A204.1 (cell line): Measurements from ENCODE around the gene PPIL1.

Experiments
- FAIRE-seq: peaks from 2 replicates; lab custom pipeline; 2012; peaks lifted over from hg19 to GRCh38; lab: Jason Lieb, UNC

The PPIL1 gene

DNA sequence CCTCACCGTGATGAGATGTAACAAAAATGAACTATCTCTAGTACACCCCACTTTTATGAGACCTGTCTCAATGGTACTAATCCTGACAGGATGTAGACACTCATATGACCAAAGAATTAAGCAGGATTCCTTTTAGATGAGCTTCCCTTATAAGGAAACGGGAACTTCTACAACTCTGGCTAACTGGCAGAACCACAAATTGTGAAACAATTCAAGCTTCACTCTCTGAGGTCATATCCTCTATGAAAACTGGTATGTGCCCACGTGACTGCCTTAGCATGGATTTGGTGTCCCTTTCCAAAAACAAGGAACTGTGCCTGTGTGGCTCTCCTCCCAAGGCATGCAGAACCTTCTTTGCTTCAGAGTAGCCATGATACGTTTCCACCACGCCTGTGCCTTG, 21.3 kb downstream of the PPIL1 start:
- FAIRE-seq, result no peak

DNA sequence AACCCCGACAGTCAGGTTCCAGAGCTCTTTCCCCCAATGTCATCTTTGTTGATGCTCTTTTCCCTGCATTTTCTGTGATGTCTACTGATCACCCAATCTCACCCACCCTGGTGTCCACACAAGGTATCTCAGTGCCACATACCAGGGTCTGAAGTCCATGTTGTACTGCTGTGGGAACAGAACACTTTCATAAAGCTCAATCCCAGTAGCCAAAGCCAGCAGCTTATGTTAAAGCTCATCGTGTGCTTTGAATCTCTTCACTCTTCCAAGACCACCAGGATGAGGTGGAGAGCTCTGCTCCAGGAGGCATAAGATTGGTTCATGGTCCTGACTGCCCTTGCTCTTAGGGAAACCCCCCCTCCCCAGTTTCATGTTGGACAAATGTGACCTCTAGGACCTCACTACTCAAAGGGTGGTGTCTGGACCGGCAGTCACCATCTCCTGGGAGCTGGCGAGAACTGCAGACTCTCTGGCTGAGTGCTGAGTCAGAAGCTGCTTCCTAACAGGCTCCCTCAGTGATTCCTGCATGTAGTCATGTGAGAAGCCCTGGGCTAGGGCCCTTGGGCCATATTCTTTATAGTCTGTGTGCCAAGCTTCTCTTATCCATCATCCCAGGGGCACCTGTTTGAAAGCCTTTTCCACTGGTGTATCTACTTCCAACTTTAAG, 22.0 kb downstream of the PPIL1 start:
- FAIRE-seq, result no peak

DNA sequence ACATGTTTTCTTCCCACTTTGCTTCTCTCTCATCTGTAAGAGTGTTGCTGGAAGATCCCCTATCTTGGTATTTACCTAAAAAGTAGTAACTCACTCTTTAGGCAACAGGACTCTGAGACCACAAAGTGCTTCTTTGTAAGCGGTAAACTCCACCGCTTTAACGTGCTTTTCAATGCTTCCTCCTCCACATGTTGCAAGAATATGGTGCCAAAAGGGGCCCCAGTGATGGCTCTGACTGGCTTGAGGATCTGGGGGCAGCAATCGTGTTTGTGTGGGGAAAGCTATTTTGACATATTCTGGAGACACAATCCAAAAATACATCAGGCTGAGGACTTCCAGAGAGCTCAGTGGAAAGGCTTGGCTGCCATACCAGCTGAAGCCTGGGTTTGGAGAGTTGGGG, 23.0 kb downstream of the PPIL1 start:
- no peak for FAIRE-seq

DNA sequence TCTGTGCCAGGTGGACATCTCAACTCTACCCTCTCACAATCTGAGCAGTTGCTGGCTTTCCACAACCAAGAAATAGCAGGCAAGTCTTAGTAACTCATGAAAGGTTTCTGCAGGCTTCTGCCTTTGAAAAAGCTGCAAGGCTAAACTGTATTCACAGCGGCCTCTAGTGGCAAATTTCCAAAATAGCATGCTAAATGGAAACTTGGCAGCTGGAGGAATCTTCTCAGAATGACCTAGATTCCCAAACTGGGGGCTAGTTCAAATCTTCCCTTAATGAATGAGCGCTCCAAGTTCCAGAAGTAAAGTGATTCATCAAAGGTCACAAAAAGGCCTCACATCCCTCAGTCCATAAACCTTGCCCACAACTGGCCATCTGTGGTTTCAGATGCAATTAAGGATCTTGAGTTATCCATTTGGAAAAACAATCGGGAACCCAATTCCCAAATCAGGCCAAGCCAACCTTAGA, 23.4 kb downstream of the PPIL1 start:
- no peak for FAIRE-seq

DNA sequence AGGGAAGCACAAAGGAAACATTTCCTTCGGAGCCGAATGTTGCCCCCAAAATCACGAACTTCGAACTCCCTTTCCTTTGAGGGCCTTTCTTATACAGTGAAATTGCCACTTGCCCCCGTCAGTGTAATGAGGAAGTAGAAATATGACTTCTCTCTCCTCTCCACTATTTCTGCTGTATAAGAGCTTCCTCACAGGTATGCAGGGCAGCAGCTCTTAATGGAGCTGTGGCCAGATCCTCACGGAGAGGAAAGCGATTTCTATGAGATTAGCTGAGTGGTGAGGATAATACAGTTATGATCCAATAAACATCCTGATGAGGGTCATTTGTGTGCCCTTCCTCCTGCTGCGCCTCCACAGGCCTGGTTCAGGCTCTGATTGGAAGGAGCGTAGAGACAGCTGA, 24.6 kb downstream of the PPIL1 start:
- FAIRE-seq, result no peak

DNA sequence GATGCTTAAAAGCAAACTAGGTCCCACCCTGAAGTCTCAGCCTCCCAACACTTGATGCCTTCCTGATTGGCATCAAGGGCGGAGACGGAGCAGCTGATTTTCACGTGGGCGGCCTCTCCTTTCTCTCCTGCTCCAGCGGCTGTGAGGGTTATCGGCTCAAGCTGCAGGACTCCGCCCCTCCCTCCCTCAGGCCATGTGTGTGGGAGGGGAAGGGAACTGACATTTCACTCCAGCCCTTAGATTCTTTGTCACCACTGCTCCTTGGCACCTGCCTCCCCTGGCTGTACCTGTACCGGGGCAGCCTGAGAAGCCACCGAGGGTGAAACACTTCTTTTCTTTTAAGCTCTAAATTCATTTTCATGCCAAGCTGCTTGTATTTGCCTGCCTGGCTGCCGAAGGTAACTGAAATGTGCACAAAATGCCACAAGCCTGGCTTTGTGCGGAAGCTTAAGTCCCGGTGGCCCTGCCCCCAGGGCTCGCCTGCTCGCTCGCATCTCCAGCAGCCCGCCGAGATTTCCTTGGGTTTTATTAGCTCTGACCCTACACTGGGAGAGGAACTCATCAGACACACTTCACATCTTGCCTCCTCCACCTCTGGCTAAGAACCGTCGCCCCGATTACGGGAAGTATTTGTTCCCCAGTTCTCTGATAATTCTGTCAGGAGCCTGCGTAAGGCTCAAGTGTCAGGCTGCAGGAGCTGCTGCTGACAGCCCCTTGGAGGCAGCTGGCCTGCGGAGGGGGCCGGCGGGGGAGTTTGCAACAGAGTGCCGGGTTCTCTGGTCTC, 25.8 kb downstream of the PPIL1 start:
- no peak for FAIRE-seq

DNA sequence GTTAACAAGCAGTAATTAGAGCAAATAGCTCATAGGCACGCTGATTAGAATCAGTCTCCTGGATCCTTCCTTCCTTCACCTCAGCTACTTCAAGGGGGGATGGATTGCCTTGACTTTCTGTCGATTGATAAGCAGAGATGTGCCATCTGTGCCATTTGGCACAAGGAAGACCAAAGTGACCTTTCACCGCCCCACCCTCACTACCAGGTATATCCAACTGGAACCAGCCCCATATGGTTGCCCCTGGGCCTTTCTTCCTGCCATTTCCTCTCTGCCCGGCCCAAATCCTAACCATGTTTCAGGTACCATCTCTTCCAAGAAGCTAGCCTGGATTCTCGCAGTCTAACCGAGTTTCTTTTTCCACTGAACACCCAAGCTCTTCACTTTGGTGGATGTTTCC, 26.6 kb downstream of the PPIL1 start:
- FAIRE-seq, result no peak

DNA sequence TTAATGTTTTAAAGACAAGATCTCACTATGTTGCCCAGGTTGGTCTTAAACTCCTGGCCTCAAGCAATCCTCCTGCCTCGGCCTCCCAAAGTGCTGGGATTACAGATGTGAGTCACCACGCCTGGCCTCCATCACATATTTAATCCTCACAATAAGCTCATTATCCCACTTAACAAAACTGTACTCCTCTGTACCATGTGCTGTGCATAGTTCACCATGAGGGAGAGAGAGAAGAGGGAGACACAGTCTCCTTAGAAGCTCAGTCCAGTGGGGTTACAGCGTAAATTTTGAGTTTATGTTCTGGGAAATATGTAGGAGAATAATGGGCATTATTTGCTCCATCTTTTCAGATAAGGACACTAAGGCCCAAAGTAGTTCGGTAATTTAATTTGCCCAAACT, 27.5 kb downstream of the PPIL1 start:
- FAIRE-seq, result no peak

DNA sequence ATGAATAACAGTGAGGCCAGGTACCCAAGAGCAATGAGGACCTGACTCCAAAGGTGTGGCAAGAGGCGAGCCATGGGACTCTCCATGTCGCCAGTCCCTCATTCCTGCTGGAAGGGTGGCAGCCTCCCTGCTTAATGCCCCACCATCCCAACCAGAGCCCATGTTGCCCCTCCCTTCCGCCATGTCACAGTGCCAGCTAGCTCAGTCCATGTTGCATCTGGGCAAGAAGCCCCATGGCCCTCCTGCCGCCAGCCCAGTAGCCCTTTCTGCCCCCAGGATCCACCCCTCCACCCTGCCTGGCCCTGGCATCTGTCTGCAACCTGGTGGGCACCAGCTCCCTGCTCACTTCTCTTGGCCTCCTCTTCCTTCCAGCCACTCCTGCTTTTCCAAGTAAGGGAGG, 29.4 kb downstream of the PPIL1 start:
- no peak for FAIRE-seq

DNA sequence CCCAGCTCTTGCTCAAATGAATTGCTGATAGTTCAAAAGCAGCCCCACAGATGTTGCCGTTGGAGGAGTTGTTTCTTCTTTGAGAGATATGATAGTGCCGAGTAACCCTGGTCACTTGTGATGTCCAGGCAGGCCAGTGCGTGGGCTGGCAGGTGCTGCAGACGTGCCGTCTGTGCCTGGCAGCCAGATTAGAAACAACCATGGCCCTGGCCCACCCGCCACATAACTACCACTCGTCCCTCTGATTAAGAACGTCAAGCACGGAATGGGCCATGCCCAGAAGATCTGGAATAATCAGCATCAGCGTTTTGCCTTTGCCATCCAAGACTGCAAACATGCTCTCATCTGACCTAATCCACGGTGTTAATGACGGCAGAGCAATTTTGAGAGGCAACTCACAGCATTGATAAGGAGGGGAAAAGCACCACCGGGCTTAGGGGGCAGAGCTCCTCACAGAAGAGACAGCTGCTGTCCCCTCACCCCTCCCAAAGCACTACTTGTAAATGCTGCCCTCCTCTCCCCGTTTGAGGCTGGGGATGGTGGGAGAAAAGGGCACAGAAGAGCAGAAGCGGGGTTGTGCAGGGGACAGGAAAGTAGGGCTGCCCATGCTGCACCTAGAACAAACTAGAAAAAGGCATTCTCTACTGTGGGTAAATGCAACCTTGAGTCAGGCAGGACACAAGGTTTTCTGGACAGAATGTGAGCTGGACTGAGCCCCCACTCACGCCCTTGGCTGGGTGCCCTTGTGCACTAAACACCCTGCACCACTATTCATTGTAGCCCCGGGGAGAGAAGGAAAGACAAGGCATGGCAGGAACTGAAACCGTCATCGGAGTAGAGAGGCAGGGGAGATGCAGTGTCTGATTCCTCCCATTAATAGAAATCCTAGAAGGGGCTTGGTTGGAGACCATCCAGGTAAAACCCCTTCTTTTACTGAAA, 30.1 kb downstream of the PPIL1 start:
- no peak for FAIRE-seq

DNA sequence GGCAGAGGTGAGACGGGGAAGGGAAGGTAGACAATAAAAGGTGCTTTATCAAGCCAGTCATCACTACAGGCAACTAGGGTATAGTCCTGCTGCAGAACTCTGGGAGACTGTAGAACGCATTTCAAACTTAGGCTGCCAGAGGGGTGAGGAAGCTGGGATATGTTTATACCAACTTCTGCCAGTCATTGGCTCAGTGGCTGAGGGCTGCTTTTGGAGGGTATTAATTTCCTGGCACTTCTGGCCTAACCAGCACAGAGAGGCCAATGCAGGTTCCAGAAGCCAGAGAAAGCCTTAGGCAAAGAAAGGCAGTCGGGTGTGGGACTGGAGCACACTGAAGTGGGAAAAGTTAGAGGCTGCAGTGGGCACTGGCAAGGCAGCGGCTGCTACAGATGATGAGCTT, 31.4 kb downstream of the PPIL1 start:
- FAIRE-seq, result no peak

DNA sequence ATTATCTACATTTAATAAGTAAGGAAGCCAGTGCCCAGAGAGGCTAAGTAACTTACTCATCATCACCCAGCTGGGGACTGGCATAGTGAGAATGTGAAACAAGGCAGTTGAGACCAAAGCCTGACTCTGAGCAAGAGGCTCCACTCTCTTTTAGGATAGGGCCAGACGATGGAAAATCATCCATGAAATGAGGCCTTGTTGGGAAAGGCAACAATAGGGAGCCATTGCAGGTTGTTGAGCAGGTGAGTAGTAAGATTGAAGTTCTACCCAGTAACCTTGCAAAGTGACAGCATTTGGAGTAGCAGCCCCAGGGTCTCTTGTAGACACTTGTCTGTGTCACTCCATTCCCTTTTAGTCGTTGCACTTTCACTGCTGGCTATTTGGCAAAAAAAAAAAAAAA, 32.8 kb downstream of the PPIL1 start:
- no peak for FAIRE-seq

DNA sequence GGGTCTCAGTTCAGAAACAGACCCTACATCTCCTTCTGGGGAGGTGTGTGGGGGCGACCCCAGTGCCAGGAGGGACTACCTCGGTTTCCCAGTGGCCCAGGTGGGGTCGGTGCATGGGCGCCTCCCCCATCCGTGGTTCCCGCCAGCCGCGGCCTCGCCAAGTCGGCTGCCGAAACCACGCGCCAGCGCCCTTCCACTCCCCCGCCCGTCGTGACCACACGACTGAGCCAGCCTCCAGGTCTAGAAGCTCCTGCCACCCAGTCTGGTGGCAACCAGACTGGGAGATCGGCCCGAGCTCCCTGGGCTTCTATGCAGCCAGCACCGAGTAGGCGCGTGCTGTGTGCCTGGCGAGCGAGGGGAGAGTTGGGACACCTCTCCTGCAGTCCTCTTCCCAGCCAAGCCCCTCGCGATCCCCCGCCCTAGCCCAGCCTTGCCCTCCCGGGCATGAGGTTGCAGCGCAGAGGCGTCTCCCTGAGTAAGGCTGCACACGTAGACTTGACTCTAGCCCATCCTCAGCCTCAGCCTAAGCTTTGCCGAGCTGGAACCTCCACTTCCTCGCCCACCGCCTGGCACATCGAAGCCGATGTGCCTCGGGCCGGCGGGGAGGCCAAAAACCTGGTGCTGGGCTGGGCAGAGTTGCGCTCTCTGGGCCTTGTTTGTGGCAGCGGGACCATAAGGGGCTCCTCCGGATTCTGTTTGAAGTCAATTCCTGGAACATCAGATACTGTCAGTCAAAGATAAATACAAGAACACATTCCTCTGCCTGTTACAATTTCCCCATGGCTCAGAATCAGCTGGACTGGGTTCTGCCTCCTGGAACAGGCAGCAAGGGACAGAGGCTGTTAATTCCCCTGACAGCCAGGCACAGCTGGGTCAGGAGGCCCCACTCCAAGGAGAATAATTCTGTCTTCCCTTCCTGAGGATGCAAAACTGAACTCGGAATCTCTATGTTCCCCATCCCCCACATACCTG, 33.9 kb downstream of the PPIL1 start:
- no peak for FAIRE-seq

DNA sequence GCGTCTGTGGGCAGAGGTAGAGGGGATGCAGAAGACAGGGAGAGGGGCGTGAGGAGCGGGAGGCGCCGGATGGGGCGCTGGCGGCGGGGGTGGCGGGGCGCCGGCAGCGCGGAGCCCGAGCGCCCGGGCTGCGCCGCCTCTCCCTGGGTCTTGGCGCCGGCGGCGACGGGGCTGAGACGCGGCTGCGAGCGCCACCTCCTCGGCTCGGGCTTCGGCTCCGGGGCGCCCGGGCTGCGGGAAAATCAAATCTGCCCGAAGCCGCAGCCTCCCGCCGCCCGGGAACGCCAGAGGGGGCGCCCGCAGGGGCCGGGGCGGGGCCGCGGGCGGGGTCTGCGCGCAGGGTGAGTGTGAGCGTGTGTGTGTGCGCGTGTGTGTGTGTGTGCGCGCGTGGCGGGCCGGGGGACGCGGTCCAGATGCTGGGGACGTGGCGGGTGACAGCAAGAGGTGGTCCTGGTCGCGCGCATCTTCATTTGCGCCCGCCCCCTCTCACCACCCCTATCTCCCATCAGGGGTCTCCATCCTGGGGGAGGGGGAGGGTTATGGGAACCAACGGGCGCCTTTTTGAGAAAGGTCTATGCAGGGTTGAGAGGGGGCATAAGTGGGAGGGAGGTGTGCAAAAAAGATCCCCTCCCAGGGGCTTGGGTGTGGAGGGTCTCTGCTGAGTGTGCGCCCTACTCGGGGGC, 34.7 kb downstream of the PPIL1 start:
- FAIRE-seq, result no peak

DNA sequence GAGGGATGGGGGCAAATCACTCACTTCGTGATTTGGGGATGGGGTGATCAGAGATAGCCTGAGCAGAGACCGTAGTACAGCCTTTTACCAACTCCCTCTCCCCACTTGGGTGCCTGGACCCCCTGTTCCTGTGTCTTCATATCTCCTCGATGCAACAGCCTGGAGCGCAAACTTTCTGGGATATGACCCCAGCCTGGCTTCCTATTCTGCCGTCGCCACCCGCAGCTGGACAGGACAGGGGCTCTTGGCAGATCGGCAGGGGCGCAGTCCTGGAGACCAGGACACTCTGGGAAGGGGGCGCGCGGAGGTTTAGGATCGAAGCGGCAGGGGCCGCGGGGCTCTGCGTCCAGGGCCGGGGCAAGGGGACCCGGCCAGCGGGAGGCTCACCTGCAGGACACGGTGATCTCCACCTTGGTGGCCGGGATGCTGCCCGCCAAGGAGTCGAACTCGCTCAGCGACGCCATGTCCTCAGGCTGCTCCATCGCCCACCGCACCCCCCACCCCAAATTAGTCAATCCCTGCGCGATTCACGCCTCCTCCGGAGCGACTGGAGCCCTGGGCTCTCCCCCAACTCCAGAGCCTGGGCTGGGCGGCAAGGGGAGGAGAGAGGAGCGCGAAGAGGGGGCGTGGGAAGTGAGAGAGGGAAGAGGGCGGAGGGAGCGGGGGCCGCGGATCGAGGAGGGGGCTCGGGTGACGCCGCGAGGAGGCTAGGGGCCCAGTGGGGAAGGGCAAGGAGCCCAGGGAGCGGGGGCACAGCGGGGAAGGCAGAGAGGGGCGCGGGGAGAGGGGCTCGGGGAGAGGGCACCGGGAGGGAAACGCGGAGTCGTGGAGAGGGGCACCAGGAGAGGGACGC, 35.5 kb downstream of the PPIL1 start, which contains the start of gene CPNE5:
TSS of gene CPNE5 (minus strand) at position 549 of the 853 bp plus-strand sequence. CDS start at position 482, 67 bp downstream.
- no peak for FAIRE-seq

DNA sequence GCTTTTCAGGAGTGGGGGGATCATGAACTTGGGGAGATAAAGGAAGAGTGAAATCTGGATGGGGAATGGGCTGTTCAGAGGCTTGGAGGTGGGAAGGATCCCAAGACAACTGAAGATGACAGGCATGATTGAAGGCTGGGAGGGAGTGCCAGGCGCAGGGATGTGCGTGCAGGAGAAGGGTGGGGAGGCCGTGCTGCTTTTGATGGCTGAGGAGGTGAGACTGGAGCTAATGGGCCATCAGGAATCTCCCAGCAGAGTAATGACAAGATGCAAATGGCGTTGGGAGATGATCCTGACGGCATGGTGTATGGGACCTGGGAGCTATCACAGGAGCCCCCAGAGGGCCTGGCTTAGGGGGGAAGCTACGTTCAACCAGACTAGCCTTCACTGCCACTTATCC, 36.9 kb downstream of the PPIL1 start:
- FAIRE-seq, result no peak

DNA sequence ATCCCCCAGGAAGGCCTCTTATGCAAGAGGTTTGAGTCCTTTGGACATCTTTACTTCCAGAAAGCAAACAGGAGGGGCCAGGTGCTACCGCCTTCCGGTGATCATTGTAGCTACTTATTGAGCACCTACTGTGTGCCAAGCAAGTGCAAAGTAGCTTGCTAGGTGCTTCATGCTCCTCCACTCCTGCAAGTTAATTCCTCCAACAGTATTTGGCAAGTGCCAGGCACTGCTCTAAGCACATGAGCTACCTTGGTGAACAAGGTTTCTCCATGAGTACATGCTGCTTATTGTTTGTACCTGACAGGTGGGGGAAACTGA, 37.6 kb downstream of the PPIL1 start:
- FAIRE-seq, result no peak

DNA sequence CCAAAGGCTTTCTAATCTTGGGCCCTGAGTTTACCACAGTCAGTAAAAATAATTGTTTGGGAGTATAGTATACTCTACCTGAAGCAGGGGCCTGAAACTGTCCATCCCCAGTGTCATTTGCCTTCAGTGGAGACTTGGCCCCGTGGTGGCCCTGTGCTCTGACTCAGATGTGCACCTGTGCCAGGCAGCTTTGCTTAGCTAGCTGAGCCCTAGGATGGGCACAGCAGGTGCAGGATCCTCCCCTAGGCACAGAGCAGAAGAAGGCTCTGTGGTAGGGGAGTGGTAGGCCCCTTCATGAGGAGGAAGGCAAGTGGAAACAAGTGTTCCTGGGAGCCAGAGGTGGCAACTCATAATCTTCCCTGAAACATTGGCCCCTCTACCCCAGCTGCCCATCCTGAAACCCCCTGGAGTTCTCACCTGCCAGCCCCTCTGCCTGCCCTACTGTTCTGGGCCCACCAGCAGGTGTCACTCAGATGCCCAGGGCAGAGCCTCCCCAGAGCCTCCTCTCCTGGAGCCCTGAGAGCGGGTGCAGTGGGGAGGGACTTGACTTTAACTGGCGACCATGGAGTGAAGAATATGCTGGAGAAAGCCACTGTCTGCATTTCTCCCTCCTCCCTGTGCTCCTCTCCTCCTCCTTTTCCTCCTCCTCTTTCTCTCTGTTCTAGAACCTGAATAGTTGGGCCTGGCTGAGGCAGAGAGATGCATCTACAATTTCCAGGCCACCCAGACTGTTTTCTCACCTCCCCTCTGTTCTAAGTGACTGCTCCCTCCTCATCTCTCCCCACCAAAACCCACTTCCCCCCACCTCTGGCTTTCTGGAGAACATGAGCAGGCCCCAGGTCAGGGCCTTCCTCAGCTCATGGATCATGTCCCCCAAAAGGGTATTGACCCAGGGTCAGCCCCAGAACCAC, 38.2 kb downstream of the PPIL1 start:
- FAIRE-seq, result no peak
